ENCODE measurements around the gene SERPINC1. TPM values are rescaled to one million over a fixed set of nuclear protein-coding genes. Genes with fewer than 3 reads are reported as not detected.

The SERPINC1 gene
- total and polyA plus RNA-seq, 9 of the 15 experiments (the other 6 are each of a cell fraction or from before 2014, with no cell fraction given), result 0.07 to 1.2 (median 0.50) TPM

- peak; percentile 86 for TF ChIP-seq E2F1 (CRISPR knock-in tag; IDR thresholded peaks at IDR 0.05)
- TF ChIP-seq ZNF780A (CRISPR knock-in tag; IDR thresholded peaks at IDR 0.05), result no peak
- TF ChIP-seq SPI1 (IDR thresholded peaks at IDR 0.05; ENCODE audit: borderline replicate concordance, low read depth, low read length), result no peak
- TF ChIP-seq E4F1 (CRISPR knock-in tag; IDR thresholded peaks at IDR 0.05; ENCODE audit: borderline replicate concordance), result no peak
- no peak for TF ChIP-seq ZNF583 (CRISPR knock-in tag; IDR thresholded peaks at IDR 0.05)
- peak; percentile 78; the same call in 1 of the 2 replicates for TF ChIP-seq NR3C1 (CRISPR knock-in tag; IDR thresholded peaks at IDR 0.05)
- no peak for TF ChIP-seq KDM5B (IDR thresholded peaks at IDR 0.05; ENCODE audit: insufficient replicate concordance, low read depth, low read length)
- TF ChIP-seq MAZ (CRISPR knock-in tag; conservative IDR thresholded peaks at IDR 0.05 in 1 of 2, IDR thresholded peaks at IDR 0.05 in 1 of 2), result no peak; a peak in 1 of 4 replicates
- no peak for TF ChIP-seq MCM3 (IDR thresholded peaks at IDR 0.05)
- no peak for TF ChIP-seq ZFPM2 (CRISPR knock-in tag; IDR thresholded peaks at IDR 0.05)
- no peak for TF ChIP-seq TFAM (CRISPR knock-in tag; conservative IDR thresholded peaks at IDR 0.05)
- no peak for TF ChIP-seq IFI16 (CRISPR knock-in tag; IDR thresholded peaks at IDR 0.05)
- TF ChIP-seq SRSF1 (IDR thresholded peaks at IDR 0.05; ENCODE audit: low read depth, low read length), result no peak
- TF ChIP-seq ZNF395 (CRISPR knock-in tag; IDR thresholded peaks at IDR 0.05), result peak; percentile 88
- no peak for TF ChIP-seq SAP30 (IDR thresholded peaks at IDR 0.05; ENCODE audit: borderline replicate concordance, insufficient read depth, low read depth, low read length, poor library complexity, severe bottlenecking)
- no peak for TF ChIP-seq CREB3 (tag; conservative IDR thresholded peaks at IDR 0.05; ENCODE audit: low read depth)
- TF ChIP-seq OTX1 (CRISPR knock-in tag; IDR thresholded peaks at IDR 0.05), result no peak
- TF ChIP-seq HNRNPUL1 (IDR thresholded peaks at IDR 0.05; ENCODE audit: low read length), result peak; percentile 96
- TF ChIP-seq TEAD4 (IDR thresholded peaks at IDR 0.05; ENCODE audit: low read length), result no peak
- peak; percentile 88 for TF ChIP-seq TEAD4 (CRISPR knock-in tag; IDR thresholded peaks at IDR 0.05; ENCODE audit: borderline replicate concordance)
- TF ChIP-seq ZNF589 (CRISPR knock-in tag; IDR thresholded peaks at IDR 0.05; ENCODE audit: low read depth), result no peak
- TF ChIP-seq ESRRA (IDR thresholded peaks at IDR 0.05; ENCODE audit: borderline replicate concordance, low read depth), result no peak
- TF ChIP-seq ZNF507 (tag; conservative IDR thresholded peaks at IDR 0.05), result no peak
- no peak for TF ChIP-seq PHF20 (IDR thresholded peaks at IDR 0.05; ENCODE audit: partially characterized antibody)
Observed at GRCh38 chr1:173867141-173867752, 49.9 kb downstream of the SERPINC1 start (continued).

Measured in K562 (cell line).